HCT116 (cell line): ENCODE measurements around the gene IER5L. TPM values are rescaled to one million over a fixed set of nuclear protein-coding genes. Genes with fewer than 3 reads are reported as not detected.

ENCODE experiments used
- ATAC-seq: fragments of 200-7000 bp; cut with Tn5 transposase; 2 replicates; pipeline ENCODE4 v1.9.1; 2020; ENCODE audit warnings: mild to moderate bottlenecking, moderate library complexity
- BruUV-seq: library from RNA; stranded (reverse); fragments of 400-500 nt; replicated peaks from 2 replicates; lab custom pipeline; 2021; lab: Mats Ljungman, UMichigan
- CTCF ChIA-PET: fragments of 300-600 bp; sonication (Branson Sonifier 250); formaldehyde crosslinking; loops from one replicate; lab custom pipeline; 2021; ENCODE audit warnings: antibody characterized with exemption; lab: Charles Lee
- POLR2A ChIA-PET: fragments of 300-600, 350-600 bp; sonication (Branson Sonifier 250); formaldehyde crosslinking; loops from one replicate; lab custom pipeline; 2021; ENCODE audit warnings: antibody characterized with exemption; lab: Charles Lee
- RAD21 ChIA-PET, 2 experiments: fragments of 300-600 bp; sonication (Branson Sonifier 250); formaldehyde crosslinking; loops; one replicate each; lab custom pipeline; 2023; ENCODE audit warnings: low total read pairs in 2 of 2; ENCODE audit not compliant: uncharacterized antibody in 2 of 2, unreplicated experiment in 2 of 2, low non-redundant PET in 1 of 2; lab: Charles Lee
- DNase-seq: peaks from one replicate; pipeline ENCODE4 v3.0.0-alpha.2; 2010; ENCODE audit warnings: low read depth, low spot score
- H2AFZ ChIP-seq: fragments of 200-600 bp; shearing (Covaris generic), sonication (generic); 2 replicates; pipeline ENCODE4 v1.6.1; 2017; ENCODE audit warnings: low read depth, mixed run types, mixed read lengths, antibody characterized with exemption, low read length; ENCODE audit not compliant: poor library complexity, severe bottlenecking
- H3K27ac ChIP-seq: 2 replicates; pipeline ENCODE4 v1.5.1; 2012; ENCODE audit warnings: low read depth, low read length
- H3K27me3 ChIP-seq: fragments of 200-600 bp; sonication (generic); 2 replicates; pipeline ENCODE4 v1.6.1; 2016; ENCODE audit warnings: mixed run types, low read length, mixed read lengths; ENCODE audit not compliant: insufficient read depth
- H3K36me3 ChIP-seq, 2 experiments: fragments of 200-500 bp in 1 of 2; fragments of 200-600 bp in 1 of 2; sonication (Bioruptor generic) in 1 of 2; sonication (generic) in 1 of 2; 2 replicates each; pipeline versions ENCODE4 v1.5.1 to v1.6.1; 2014 to 2016; ENCODE audit warnings: low read length in 2 of 2, inconsistent platforms in 1 of 2, mixed read lengths in 1 of 2, mixed run types in 1 of 2; ENCODE audit not compliant: insufficient read depth in 2 of 2, control insufficient read depth in 1 of 2
- H3K4me1 ChIP-seq, 2 experiments: fragments of 200-600 bp in 1 of 2; sonication (generic) in 1 of 2; 2 replicates each; pipeline versions ENCODE4 v1.5.1 to v1.6.1; 2012 to 2017; ENCODE audit warnings: low read length in 2 of 2, inconsistent platforms in 1 of 2, mild to moderate bottlenecking in 1 of 2, mixed read lengths in 1 of 2, mixed run types in 1 of 2, moderate library complexity in 1 of 2; ENCODE audit not compliant: insufficient read depth in 2 of 2, control insufficient read depth in 1 of 2
- H3K4me2 ChIP-seq: fragments of 200-600 bp; sonication (generic); 2 replicates; pipeline ENCODE4 v1.6.1; 2017; ENCODE audit warnings: mixed run types, low read length, mixed read lengths
- H3K4me3 ChIP-seq, 2 experiments: fragments of 200-600 bp in 1 of 2; sonication (generic) in 1 of 2; replicated peaks in 1 of 2; 2 replicates each; pipeline ENCODE4 v1.5.1; 2011 to 2016; ENCODE audit warnings: low read length in 2 of 2, control low read depth in 1 of 2, low read depth in 1 of 2, mild to moderate bottlenecking in 1 of 2, mixed read lengths in 1 of 2, mixed run types in 1 of 2
- H3K79me2 ChIP-seq: fragments of 200-600 bp; sonication (generic); 2 replicates; pipeline ENCODE4 v1.6.1; 2017; ENCODE audit warnings: mild to moderate bottlenecking, mixed run types, low read length, moderate library complexity, mixed read lengths; ENCODE audit not compliant: insufficient read depth
- H3K9ac ChIP-seq: fragments of 200-600 bp; sonication (generic); 2 replicates; pipeline ENCODE4 v1.6.1; 2016; ENCODE audit warnings: low read length, mixed read lengths
- H3K9me2 ChIP-seq: fragments of 200-600 bp; sonication (generic), shearing (Covaris generic); 2 replicates; pipeline ENCODE4 v1.6.1; 2017; ENCODE audit warnings: mixed run types, mild to moderate bottlenecking, moderate library complexity; ENCODE audit not compliant: insufficient read depth
- H3K9me3 ChIP-seq, 2 experiments: fragments of 200-500 bp in 1 of 2; fragments of 200-600 bp in 1 of 2; sonication (Bioruptor generic) in 1 of 2; sonication (generic) in 1 of 2; 2 replicates each; pipeline ENCODE4 v1.6.1; 2014 to 2017; ENCODE audit warnings: low read length in 2 of 2, mixed read lengths in 2 of 2, inconsistent platforms in 1 of 2, low read depth in 1 of 2, mild to moderate bottlenecking in 1 of 2, mixed run types in 1 of 2, moderate library complexity in 1 of 2; ENCODE audit not compliant: control insufficient read depth in 1 of 2, insufficient read depth in 1 of 2
- H4K20me1 ChIP-seq: fragments of 200-600 bp; sonication (generic), shearing (Covaris generic); 2 replicates; pipeline ENCODE4 v1.6.1; 2017; ENCODE audit warnings: mixed run types, mild to moderate bottlenecking, moderate library complexity; ENCODE audit not compliant: insufficient read depth
- ATF3 ChIP-seq: IDR thresholded peaks from 2 replicates; pipeline ENCODE4 v1.6.1; 2012
- CEBPB ChIP-seq: IDR thresholded peaks from 2 replicates; pipeline ENCODE4 v1.6.1; 2012; ENCODE audit warnings: low read depth
- CTCF ChIP-seq, 3 experiments: fragments of 200-600 bp in 1 of 3; sonication (generic) in 1 of 3; IDR thresholded peaks in 2 of 3; conservative IDR thresholded peaks in 1 of 3; 2 replicates each; pipeline ENCODE4 v1.5.1; 2012 to 2017; ENCODE audit warnings: low read depth in 2 of 3, low read length in 2 of 3, antibody characterized with exemption in 1 of 3, borderline replicate concordance in 1 of 3, control low read depth in 1 of 3, mild to moderate bottlenecking in 1 of 3, mixed read lengths in 1 of 3, mixed run types in 1 of 3, moderate library complexity in 1 of 3; ENCODE audit not compliant: insufficient read depth in 1 of 3
- EGR1 ChIP-seq: IDR thresholded peaks from 2 replicates; pipeline ENCODE4 v1.6.1; 2012; ENCODE audit warnings: low read depth
- ELF1 ChIP-seq: IDR thresholded peaks from 2 replicates; pipeline ENCODE4 v1.6.1; 2012; ENCODE audit warnings: low read depth, borderline replicate concordance
- EZH2 ChIP-seq: fragments of 200-600 bp; sonication (generic); IDR thresholded peaks from 2 replicates; pipeline ENCODE4 v1.6.1; 2017; ENCODE audit warnings: antibody characterized with exemption, mixed run types
- EZH2phosphoT487 ChIP-seq: fragments of 200-600 bp; IDR thresholded peaks from 2 replicates; pipeline ENCODE4 v1.6.1; 2018; ENCODE audit warnings: antibody characterized with exemption, borderline replicate concordance
- FOSL1 ChIP-seq: IDR thresholded peaks from 2 replicates; pipeline ENCODE4 v1.6.1; 2012; ENCODE audit warnings: low read depth
- JUND ChIP-seq: IDR thresholded peaks from 2 replicates; pipeline ENCODE4 v1.6.1; 2012
- MAX ChIP-seq: IDR thresholded peaks from 2 replicates; pipeline ENCODE4 v1.6.1; 2012
- POLR2AphosphoS5 ChIP-seq: IDR thresholded peaks from 2 replicates; pipeline ENCODE4 v1.6.1; 2011; ENCODE audit warnings: mild to moderate bottlenecking, low read depth, low read length, moderate library complexity
- RAD21 ChIP-seq: IDR thresholded peaks from 2 replicates; pipeline ENCODE4 v1.6.1; 2012; ENCODE audit warnings: low read depth, mild to moderate bottlenecking
- REST ChIP-seq: IDR thresholded peaks from 2 replicates; pipeline ENCODE4 v1.6.1; 2012; ENCODE audit warnings: low read depth
- SP1 ChIP-seq: IDR thresholded peaks from 2 replicates; pipeline ENCODE4 v1.6.1; 2012; ENCODE audit warnings: low read depth
- SRF ChIP-seq: IDR thresholded peaks from 2 replicates; pipeline ENCODE4 v1.6.1; 2012; ENCODE audit warnings: low read depth
- TCF7L2 ChIP-seq: IDR thresholded peaks from 2 replicates; pipeline ENCODE4 v1.7.0; 2011; ENCODE audit warnings: borderline replicate concordance, inconsistent platforms; ENCODE audit not compliant: insufficient read depth, insufficient read length; ENCODE audit errors: extremely low read depth
- YY1 ChIP-seq: IDR thresholded peaks from 2 replicates; pipeline ENCODE4 v1.6.1; 2011; ENCODE audit warnings: low read length, low read depth, moderate library complexity, mild to moderate bottlenecking; ENCODE audit not compliant: insufficient replicate concordance; ENCODE audit errors: extremely low read depth
- ZBTB33 ChIP-seq: IDR thresholded peaks from 2 replicates; pipeline ENCODE4 v1.6.1; 2011; ENCODE audit warnings: mild to moderate bottlenecking, low read length, moderate library complexity; ENCODE audit not compliant: insufficient replicate concordance; ENCODE audit errors: extremely low read depth
- ZFX ChIP-seq: fragments of 450-650 bp; IDR thresholded peaks from 2 replicates; pipeline ENCODE4 v1.6.1; 2017
- ZNF274 ChIP-seq: fragments of 200-500 bp; sonication (Bioruptor generic); IDR thresholded peaks from 2 replicates; pipeline ENCODE4 v1.6.1; 2014; ENCODE audit warnings: mild to moderate bottlenecking, low read depth, low read length, inconsistent platforms
- intact Hi-C: fragments of 100-400 bp; cut with micrococcal nuclease; formaldehyde crosslinking; loops from 2 replicates; pipeline ENCODE4 v1.10.0; 2022
- total RNA-seq: library from RNA; stranded (reverse); gene quantifications from one replicate; pipeline ENCODE4 v1.2.1, GENCODE V29; 2021; ENCODE audit not compliant: unreplicated experiment

The IER5L gene
- total RNA-seq, 1 experiment from 2014 or later = 195 TPM

GRCh38 chr9:129185402-129185801 lies 7.3 kb upstream of the IER5L start:
- BruUV-seq = no TSS peak
- RAD21 ChIA-PET = no interaction called here
- Histone ChIP-seq H3K27ac (no peak overlapping the region), H3K27me3 (no peaks in the 10 kb centered on the region), H3K9ac (no peak overlapping the region), H3K4me3 (no peak overlapping the region), H3K79me2 (no peaks in the 10 kb centered on the region), H2AFZ (no peak overlapping the region), H3K4me2 (no peak overlapping the region), H4K20me1 (no peaks in the 10 kb centered on the region), H3K9me2 (no peaks in the 10 kb centered on the region), H3K36me3 (no peaks in the 10 kb centered on the region), H3K9me3 (peaks cover 0 to 5% of the 10 kb centered on the region in 2 experiments; a peak in 1 of 4 replicates), H3K4me1 (peaks cover 28 to 44% of the 10 kb centered on the region in 2 experiments; a peak in 3 of 4 replicates)
- intact Hi-C loops = no loop called here
- POLR2A ChIA-PET = no interaction called here
- CTCF ChIA-PET = interaction anchor here (1.5 kb wide), 1 partner anchor 13 kb away, joined by 4 read pairs; no protein-coding TSS in a partner anchor
- ATAC-seq (no peak), DNase-seq (no peak)
- TF ChIP-seq ELF1 (no peak), SP1 (no peak), EGR1 (no peak), RAD21 (no peak), CEBPB (no peak), SRF (no peak), ZBTB33 (no peak), CTCF (IDR thresholded peaks at IDR 0.05 in 2 of 3, conservative IDR thresholded peaks at IDR 0.05 in 1 of 3; ENCODE audit: borderline replicate concordance in 1 of 3, insufficient read depth in 1 of 3, low read depth in 2 of 3, low read length in 2 of 3) (no peak), JUND (no peak), MAX (no peak), YY1 (no peak), ZNF274 (no peak), TCF7L2 (no peak), FOSL1 (no peak), EZH2 (no peak), REST (no peak), ATF3 (no peak), EZH2phosphoT487 (no peak), ZFX (no peak), POLR2AphosphoS5 (no peak)
